IPS-15b (cell line): Measurements from ENCODE around the gene EIF4G1.

Experiments used
- H3K27me3 ChIP-seq: one replicate; pipeline ENCODE4 v1.6.1; 2013; ENCODE audit warnings: low read length; ENCODE audit not compliant: control insufficient read depth, insufficient read depth
- H3K36me3 ChIP-seq: one replicate; pipeline ENCODE4 v1.6.1; 2013; ENCODE audit warnings: low read length; ENCODE audit not compliant: control insufficient read depth, insufficient read depth
- H3K4me1 ChIP-seq: one replicate; pipeline ENCODE4 v1.6.1; 2013; ENCODE audit warnings: mild to moderate bottlenecking, low read length; ENCODE audit not compliant: control insufficient read depth, insufficient read depth
- H3K4me3 ChIP-seq: one replicate; pipeline ENCODE4 v1.5.1; 2013; ENCODE audit warnings: low read depth, low read length
- H3K9ac ChIP-seq: one replicate; pipeline ENCODE4 v1.6.1; 2013; ENCODE audit warnings: low read depth, mild to moderate bottlenecking, low read length
- H3K9me3 ChIP-seq: one replicate; pipeline ENCODE4 v1.6.1; 2013; ENCODE audit warnings: mild to moderate bottlenecking, low read length; ENCODE audit not compliant: control insufficient read depth, insufficient read depth

Gene EIF4G1

GRCh38 chr3:184378651-184379357 is 64.4 kb downstream of the EIF4G1 start:
- peaks cover 8% of the 10 kb centered on the region for H3K4me1 ChIP-seq
- no peaks in the 10 kb centered on the region for H3K9me3 ChIP-seq
- no peaks in the 10 kb centered on the region for H3K36me3 ChIP-seq
- H3K9ac ChIP-seq, result no peak overlapping the region
- peaks cover 62% of the 10 kb centered on the region for H3K27me3 ChIP-seq
- H3K4me3 ChIP-seq, result peak overlapping the region; percentile 40

- Histone ChIP-seq H3K9ac (peak within 1 kb of the TSS; percentile 37), H3K36me3 (no peaks in the 10 kb centered on the region), H3K4me1 (peaks cover 8% of the 10 kb centered on the region), H3K9me3 (no peaks in the 10 kb centered on the region), H3K4me3 (peak within 1 kb of the TSS; percentile 68), H3K27me3 (peaks cover 69% of the 10 kb centered on the region)
These were observed 65.2 kb downstream of the EIF4G1 start, which contains the start of gene CHRD for GRCh38 chr3:184379358-184380184. Gene CHRD (plus strand): TSS chr3:184380054. CDS start chr3:184380319, 265 bp downstream.

GRCh38 chr3:184380185-184380626 is 65.8 kb downstream of the EIF4G1 start:
- Histone ChIP-seq H3K4me1 (peaks cover 8% of the 10 kb centered on the region), H3K9me3 (no peaks in the 10 kb centered on the region), H3K27me3 (peaks cover 71% of the 10 kb centered on the region), H3K9ac (no peak overlapping the region), H3K36me3 (no peaks in the 10 kb centered on the region), H3K4me3 (peak overlapping the region; percentile 68)

GRCh38 chr3:184380627-184381260 is 66.3 kb downstream of the EIF4G1 start:
- peak overlapping the region; percentile 68 for H3K4me3 ChIP-seq
- peaks cover 67% of the 10 kb centered on the region for H3K27me3 ChIP-seq
- no peaks in the 10 kb centered on the region for H3K9me3 ChIP-seq
- H3K9ac ChIP-seq, result peak overlapping the region; percentile 37
- peaks cover 8% of the 10 kb centered on the region for H3K4me1 ChIP-seq
- H3K36me3 ChIP-seq, result no peaks in the 10 kb centered on the region

- Histone ChIP-seq H3K4me1 (peaks cover 8% of the 10 kb centered on the region), H3K9ac (no peak overlapping the region), H3K9me3 (no peaks in the 10 kb centered on the region), H3K4me3 (peak overlapping the region; percentile 68), H3K36me3 (no peaks in the 10 kb centered on the region), H3K27me3 (peaks cover 66% of the 10 kb centered on the region)
These were observed 67.1 kb downstream of the EIF4G1 start for GRCh38 chr3:184381261-184382224.

- no peaks in the 10 kb centered on the region for H3K9me3 ChIP-seq
- no peaks in the 10 kb centered on the region for H3K36me3 ChIP-seq
- H3K9ac ChIP-seq, result no peak overlapping the region
- H3K27me3 ChIP-seq, result peaks cover 61% of the 10 kb centered on the region
- no peak overlapping the region for H3K4me3 ChIP-seq
- peaks cover 8% of the 10 kb centered on the region for H3K4me1 ChIP-seq
These were observed 68.1 kb downstream of the EIF4G1 start for GRCh38 chr3:184382326-184383032.

- Histone ChIP-seq H3K27me3 (peaks cover 58% of the 10 kb centered on the region), H3K36me3 (no peaks in the 10 kb centered on the region), H3K9me3 (no peaks in the 10 kb centered on the region), H3K4me1 (peaks cover 6% of the 10 kb centered on the region), H3K9ac (no peak overlapping the region), H3K4me3 (no peak overlapping the region)
These were observed 68.8 kb downstream of the EIF4G1 start for GRCh38 chr3:184383033-184383740.

- H3K9me3 ChIP-seq, result no peaks in the 10 kb centered on the region
- no peak overlapping the region for H3K4me3 ChIP-seq
- peaks cover under 1% of the 10 kb centered on the region for H3K4me1 ChIP-seq
- H3K27me3 ChIP-seq, result peaks cover 46% of the 10 kb centered on the region
- H3K9ac ChIP-seq, result no peak overlapping the region
- no peaks in the 10 kb centered on the region for H3K36me3 ChIP-seq
These were observed 69.9 kb downstream of the EIF4G1 start for GRCh38 chr3:184384342-184384741.
